T-helper 1 cell treated with Interleukin-12 subunit alpha and Interleukin-12 subunit beta and Interleukin-4 antibody, amounts not matched to agents 30 ng/mL and 1 ng/mL, for 36 hours (primary cell): Measurements from ENCODE around the gene CCNG1. TPM values are rescaled to one million over a fixed set of nuclear protein-coding genes. Genes with fewer than 3 reads are reported as not detected.
"Not testable (repeated sequence)": the region's sequence is repeated elsewhere in the genome, so short reads cannot be mapped to it uniquely, and the experiment has no call there.

Experiments used
- intact Hi-C: fragments of 100-400 bp; cut with micrococcal nuclease; formaldehyde crosslinking; loops from one replicate; pipeline ENCODE4 v1.15.1; 2024
- total RNA-seq: library from RNA; stranded (reverse); gene quantifications from 2 replicates; pipeline ENCODE4 v1.2.3, GENCODE V29; 2022

Gene CCNG1
- total RNA-seq, 1 donor from 2014 or later = 103 TPM

DNA sequence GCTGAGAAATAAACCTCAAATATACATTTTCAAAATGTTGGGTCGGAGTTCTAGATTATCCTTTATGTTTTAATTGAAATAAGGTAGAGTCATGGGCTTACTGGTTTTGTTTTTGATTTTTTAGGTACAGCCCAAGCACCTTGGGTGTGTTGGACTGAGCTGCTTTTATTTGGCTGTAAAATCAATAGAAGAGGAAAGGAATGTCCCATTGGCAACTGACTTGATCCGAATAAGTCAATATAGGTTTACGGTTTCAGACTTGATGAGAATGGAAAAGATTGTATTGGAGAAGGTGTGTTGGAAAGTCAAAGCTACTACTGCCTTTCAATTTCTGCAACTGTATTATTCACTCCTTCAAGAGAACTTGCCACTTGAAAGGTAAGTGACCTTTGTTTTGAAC, 3.6 kb downstream of the CCNG1 start:
- intact Hi-C loops = no loop called here

- intact Hi-C loops = no loop called here
Observed at GRCh38 chr5:163444526-163444925, 7.1 kb downstream of the CCNG1 start.

- intact Hi-C loops = no loop called here
Observed at GRCh38 chr5:163445345-163445744, 8.0 kb downstream of the CCNG1 start.

GRCh38 chr5:163447191-163447590, 9.8 kb downstream of the CCNG1 start:
- intact Hi-C loops = no loop called here

DNA sequence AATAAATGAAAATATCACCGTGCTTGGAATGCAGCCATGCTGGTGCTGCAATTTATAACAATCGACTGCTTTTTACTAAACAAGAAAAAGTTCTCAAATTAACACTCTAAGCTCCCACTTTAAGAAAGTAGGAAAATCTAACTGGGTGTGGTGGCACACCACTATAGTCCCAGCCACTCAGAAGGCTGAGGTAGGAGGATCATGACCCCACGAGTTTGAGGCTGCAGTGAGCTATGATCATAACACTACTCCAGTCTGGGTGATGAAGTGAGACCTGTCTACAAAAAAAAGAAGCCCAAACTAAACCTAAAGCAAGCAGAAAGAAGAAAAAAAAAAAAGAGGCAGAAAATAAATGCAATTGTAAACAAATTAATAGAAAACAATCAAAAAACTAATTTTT, 10.5 kb downstream of the CCNG1 start:
- intact Hi-C loops = no loop called here

DNA sequence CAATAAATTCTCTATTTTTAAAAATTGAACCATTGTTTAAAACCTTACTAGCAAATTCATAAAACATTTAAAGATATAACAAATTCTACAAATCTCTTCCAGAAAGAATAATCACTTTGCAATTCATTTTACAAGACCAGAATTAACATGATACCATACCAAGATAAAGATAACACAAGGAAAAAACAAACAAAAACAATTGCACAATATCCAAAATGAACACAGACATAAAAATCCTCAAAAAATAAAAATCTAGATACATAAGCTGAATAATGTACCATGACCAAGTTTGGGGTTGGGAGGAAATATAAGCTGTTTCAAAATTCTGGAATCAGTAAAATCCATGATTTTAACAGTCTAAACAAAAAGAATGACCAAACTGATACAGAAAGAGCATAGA, 11.1 kb downstream of the CCNG1 start:
- intact Hi-C loops = no loop called here

- intact Hi-C loops = loop anchor here (1.0 kb wide), 1 partner anchor 8 kb away; no protein-coding TSS in a partner anchor
Observed at GRCh38 chr5:163451489-163451888, 14.1 kb downstream of the CCNG1 start.

DNA sequence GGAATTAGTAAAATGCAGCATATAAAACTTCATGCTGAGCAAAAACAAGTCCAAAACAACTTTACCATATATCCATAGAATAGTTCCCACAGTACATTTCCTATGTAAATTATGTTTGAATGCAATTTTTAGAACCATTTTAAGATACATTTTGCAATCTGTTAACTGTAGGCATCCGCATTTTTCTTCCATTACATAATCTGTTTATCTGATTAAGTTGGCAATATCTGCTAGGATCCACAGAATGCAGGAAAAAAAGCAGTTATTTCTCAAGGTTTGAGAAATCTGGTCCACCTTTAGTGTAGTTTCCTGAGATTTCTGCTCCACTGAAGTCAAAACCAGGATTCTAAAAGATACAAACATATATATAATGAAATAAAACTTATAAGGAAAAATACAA, 16.3 kb downstream of the CCNG1 start:
- intact Hi-C loops = no loop called here

DNA sequence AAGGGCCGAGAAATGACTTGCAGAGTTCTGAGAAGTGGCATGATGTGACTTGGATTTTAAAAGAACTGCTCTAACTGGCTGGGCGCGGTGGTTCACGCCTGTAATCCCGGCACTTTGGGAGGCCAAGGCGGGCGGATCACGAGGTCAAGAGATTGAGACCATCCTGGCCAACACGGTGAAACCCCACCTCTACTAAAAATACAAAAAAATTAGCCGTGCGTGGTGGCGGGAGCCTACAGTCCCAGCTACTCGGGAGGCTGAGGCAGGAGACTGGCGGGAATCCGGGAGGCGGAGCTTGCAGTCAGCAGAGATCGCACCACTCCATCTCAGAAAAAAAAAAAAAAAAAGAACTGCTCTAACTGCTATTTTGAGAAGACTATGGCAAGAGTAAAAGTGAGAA, 18.0 kb downstream of the CCNG1 start:
- intact Hi-C loops = not testable (repeated sequence)

DNA sequence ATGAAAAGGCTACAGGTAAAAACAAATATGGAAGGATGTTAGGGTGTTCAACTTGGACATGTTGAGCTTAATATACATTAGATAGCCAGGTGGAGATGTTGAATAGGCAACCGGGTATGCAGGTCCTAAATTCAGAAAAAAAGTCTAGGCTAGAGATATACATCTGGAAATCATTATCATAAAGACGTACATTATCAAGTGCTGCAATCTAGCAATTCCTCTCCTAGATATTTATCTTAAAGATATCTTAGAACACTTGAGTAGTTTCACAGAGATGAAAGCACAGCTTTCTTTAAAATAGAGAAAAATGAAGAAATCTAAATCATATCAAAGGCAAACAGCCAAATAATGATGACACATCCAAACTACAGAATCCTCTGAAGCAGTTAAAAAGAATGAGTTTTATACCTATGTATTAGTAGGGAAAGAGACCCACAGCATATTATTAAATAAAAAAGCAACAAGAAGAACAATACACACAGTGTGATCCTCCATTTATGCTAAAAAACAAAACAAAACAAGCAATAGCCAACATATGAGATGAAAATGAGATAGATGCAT, 18.7 kb downstream of the CCNG1 start:
- intact Hi-C loops = no loop called here

DNA sequence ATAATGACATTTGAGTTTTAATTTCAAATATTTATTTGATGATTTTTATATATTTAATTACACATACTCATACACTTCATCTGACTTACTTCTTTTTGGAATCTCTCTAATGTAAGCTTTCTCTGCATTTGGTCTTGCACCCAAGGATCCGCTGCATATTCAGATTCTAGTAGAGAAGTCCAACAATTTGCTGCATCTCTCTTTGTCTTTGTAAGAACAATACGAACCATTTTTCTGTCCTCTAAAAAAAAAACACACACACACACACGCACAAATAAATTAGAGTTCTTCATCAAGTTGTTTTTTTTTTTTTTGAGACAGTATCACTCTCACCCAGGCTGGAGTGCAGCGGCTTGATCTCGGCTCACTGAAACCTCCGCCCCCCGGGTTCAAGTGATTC, 19.4 kb downstream of the CCNG1 start:
- intact Hi-C loops = no loop called here

DNA sequence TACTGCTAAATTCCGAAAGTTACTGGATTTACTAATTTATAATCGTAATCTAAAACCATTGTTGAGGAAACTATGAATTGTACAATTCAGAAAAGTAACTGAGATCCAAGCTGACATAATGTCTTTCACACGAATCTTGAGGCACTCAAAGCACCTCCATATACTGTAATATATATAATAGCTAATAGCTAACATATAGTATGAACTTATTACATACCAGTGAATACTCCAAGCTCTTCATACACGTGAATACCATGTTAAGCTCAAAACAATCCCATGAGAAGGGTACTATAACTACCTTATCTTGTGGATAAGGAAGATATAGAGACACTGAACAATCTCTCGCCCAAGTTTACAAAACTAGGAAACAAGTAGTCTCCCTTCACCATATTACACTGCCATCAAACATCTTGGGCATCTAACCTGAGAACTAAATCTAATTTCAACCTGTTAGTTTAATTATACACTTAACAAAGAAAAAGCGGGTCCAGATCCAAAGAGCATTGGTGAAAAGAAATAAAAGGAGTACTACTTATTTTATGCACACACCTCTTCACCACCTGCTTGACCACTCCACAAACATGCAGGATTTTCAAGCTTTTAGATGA, 21.5 kb downstream of the CCNG1 start:
- intact Hi-C loops = loop anchor here (1.0 kb wide), 1 partner anchor 8 kb away; no protein-coding TSS in a partner anchor

- intact Hi-C loops = loop anchor here (1.0 kb wide), 1 partner anchor 8 kb away; no protein-coding TSS in a partner anchor
Observed at GRCh38 chr5:163459462-163459818, 22.0 kb downstream of the CCNG1 start.

GRCh38 chr5:163459819-163460561, 22.6 kb downstream of the CCNG1 start, which contains the start of gene NUDCD2:
TSS of gene NUDCD2 (minus strand) at chr5:163460102. CDS start at chr5:163460050, 52 bp downstream.
- intact Hi-C loops = loop anchor here (1.0 kb wide), 3 partner anchors 9 to 45 kb away; partner anchors contain the start of genes CCNG1 and MAT2B

- intact Hi-C loops = loop anchor here (1.0 kb wide), 2 partner anchors 23 to 45 kb away; partner anchors contain the start of genes CCNG1 and MAT2B
Observed at GRCh38 chr5:163460562-163461171, 23.3 kb downstream of the CCNG1 start, which contains the start of gene HMMR. TSS of gene HMMR (plus strand) at chr5:163460632. CDS start at chr5:163460693, 61 bp downstream.

DNA sequence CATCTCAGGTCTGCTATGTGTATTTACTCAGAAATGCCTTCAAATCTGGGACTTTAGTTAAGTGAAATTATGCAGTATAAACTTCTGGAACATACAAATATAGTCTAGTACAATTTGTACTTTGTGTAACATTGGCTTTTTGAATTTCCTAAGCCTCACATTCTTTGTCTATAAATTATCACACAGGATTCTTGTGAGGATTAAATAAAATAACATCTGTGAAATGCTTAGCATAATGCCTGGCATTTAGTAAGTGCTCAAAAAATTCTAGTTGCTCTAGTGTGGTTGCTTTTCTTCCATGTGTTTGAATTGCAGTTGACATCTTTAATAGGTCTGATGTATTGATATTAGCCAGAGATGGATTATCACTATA, 25.7 kb downstream of the CCNG1 start:
- intact Hi-C loops = loop anchor here (2.0 kb wide), 1 partner anchor 16 kb away; no protein-coding TSS in a partner anchor

GRCh38 chr5:163467682-163468081, 30.3 kb downstream of the CCNG1 start:
- intact Hi-C loops = no loop called here

DNA sequence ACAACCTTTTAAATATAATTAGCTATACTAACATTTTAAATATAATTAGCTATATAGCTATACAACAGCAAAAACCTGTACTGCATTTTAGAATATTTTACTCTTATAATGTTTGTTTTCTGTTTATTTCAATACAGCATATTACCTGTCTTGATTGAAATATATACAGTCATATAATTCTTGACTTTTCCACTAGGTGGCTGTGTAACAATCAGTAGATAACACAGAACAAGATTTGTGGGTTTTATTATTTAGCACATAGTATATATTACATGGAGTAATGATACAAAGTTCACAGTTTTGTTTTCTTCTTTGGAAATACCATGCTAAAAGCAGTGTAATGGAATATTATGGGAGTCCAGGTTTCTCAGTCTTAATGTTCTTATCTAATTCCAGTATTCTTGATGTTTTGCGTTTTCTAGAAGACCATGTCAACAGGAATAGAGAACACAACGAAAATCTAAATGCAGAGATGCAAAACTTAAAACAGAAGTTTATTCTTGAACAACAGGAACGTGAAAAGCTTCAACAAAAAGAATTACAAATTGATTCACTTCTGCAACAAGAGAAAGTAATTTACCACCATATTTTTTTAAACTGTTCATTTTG, 36.3 kb downstream of the CCNG1 start:
- intact Hi-C loops = loop anchor here (1.0 kb wide), 1 partner anchor 30 kb away; no protein-coding TSS in a partner anchor

GRCh38 chr5:163475411-163475810, 38.0 kb downstream of the CCNG1 start:
- intact Hi-C loops = no loop called here

DNA sequence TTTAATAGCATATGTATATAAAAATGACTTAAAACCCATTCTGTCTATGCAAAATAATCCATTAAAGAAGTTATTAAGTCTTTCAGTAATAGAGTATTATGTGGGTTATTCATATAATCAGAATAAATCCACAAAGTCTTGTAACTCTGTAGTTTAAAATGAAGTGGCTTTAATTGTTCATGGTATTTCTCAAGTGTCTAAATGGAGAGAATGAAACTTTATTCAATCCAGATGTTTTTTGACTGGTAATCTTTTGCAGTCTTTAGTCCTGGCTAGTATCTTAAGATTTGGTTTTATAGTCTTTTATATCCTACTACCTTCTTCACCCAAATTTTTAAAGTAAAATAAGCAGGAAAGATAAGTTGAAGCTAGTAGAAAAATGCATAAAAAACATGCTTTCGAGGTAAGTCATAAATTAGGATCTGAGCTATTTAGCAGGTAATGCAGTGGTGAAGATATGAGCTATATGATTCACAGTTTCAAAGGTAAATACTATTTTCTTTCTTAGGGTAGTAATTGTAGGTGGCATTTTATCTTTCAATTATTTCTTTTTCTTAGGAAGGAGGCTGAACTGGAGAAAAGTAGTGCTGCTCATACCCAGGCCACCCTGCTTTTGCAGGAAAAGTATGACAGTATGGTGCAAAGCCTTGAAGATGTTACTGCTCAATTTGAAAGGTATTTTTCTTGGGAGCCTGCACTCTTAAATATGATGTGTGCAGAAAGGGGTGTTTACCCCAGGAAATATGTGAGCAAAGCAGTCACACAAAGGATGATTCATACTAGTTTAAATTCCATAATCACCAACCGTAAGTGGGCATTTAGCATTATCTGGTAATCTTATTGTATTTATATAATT, 41.0 kb downstream of the CCNG1 start:
- intact Hi-C loops = loop anchor here (2.0 kb wide), 1 partner anchor 16 kb away; no protein-coding TSS in a partner anchor
